Panc1 (cell line): ENCODE data around the gene C12orf54. TPM values are rescaled to one million over a fixed set of nuclear protein-coding genes. Genes with fewer than 3 reads are reported as not detected.
"Not testable (repeated sequence)": the region's sequence is repeated elsewhere in the genome, so short reads cannot be mapped to it uniquely, and the experiment has no call there.

Source experiments
- ATAC-seq: fragments of 200-7000 bp; cut with Tn5 transposase; 2 replicates; pipeline ENCODE4 v1.9.1; 2020; ENCODE audit warnings: mild to moderate bottlenecking, moderate library complexity
- BruUV-seq: library from RNA; stranded (reverse); fragments of 400-500 nt; replicated peaks from 2 replicates; lab custom pipeline; 2021; lab: Mats Ljungman, UMichigan
- CTCF ChIA-PET: fragments of 300-600 bp; sonication (Branson Sonifier 250); formaldehyde crosslinking; loops from one replicate; lab custom pipeline; 2022; ENCODE audit warnings: antibody characterized with exemption; lab: Charles Lee
- POLR2A ChIA-PET: fragments of 300-600 bp; sonication (Branson Sonifier 250); formaldehyde crosslinking; loops from one replicate; lab custom pipeline; 2022; ENCODE audit warnings: antibody characterized with exemption; lab: Charles Lee
- DNase-seq: peaks from one replicate; pipeline ENCODE4 v3.0.0-alpha.2; 2010; ENCODE audit warnings: low read depth, low spot score
- H3K27ac ChIP-seq: 2 replicates; pipeline ENCODE4 v1.5.1; 2011; ENCODE audit warnings: mild to moderate bottlenecking, low read length, inconsistent platforms
- H3K27me3 ChIP-seq: fragments of 200-500 bp; sonication (Bioruptor generic); 2 replicates; pipeline ENCODE4 v1.6.0; 2014; ENCODE audit warnings: low read length, inconsistent platforms; ENCODE audit not compliant: control insufficient read depth, insufficient read depth
- H3K36me3 ChIP-seq: fragments of 200-500 bp; sonication (Bioruptor generic); 2 replicates; pipeline ENCODE4 v1.5.1; 2014; ENCODE audit warnings: inconsistent platforms, mild to moderate bottlenecking, low read length, moderate library complexity; ENCODE audit not compliant: control insufficient read depth, insufficient read depth
- H3K4me1 ChIP-seq: 2 replicates; pipeline ENCODE4 v1.5.1; 2011; ENCODE audit warnings: inconsistent platforms, mild to moderate bottlenecking, low read length, moderate library complexity; ENCODE audit not compliant: control insufficient read depth, insufficient read depth
- H3K4me3 ChIP-seq, 2 experiments: 2 replicates each; pipeline ENCODE4 v1.5.1; 2011 to 2012; ENCODE audit warnings: low read depth in 2 of 2, low read length in 2 of 2, mild to moderate bottlenecking in 2 of 2, inconsistent platforms in 1 of 2, moderate library complexity in 1 of 2
- H3K9me3 ChIP-seq: fragments of 200-500 bp; sonication (Bioruptor generic); 2 replicates; pipeline ENCODE4 v1.5.1; 2014; ENCODE audit warnings: low read depth, mild to moderate bottlenecking, inconsistent platforms, low read length, moderate library complexity; ENCODE audit not compliant: control insufficient read depth, insufficient read depth
- CTCF ChIP-seq: fragments of 450-650 bp; IDR thresholded peaks from 2 replicates; pipeline ENCODE4 v1.5.1; 2017; ENCODE audit warnings: mild to moderate bottlenecking
- POLR2AphosphoS5 ChIP-seq: IDR thresholded peaks from 2 replicates; pipeline ENCODE4 v1.6.1; 2012; ENCODE audit warnings: mild to moderate bottlenecking, low read depth, low read length, moderate library complexity
- REST ChIP-seq, 2 experiments: IDR thresholded peaks; 2 replicates each; pipeline ENCODE4 v1.6.1; 2011 to 2012; ENCODE audit warnings: low read depth in 2 of 2, control low read depth in 1 of 2, low read length in 1 of 2, mild to moderate bottlenecking in 1 of 2, moderate library complexity in 1 of 2; ENCODE audit not compliant: insufficient read depth in 1 of 2
- SIN3A ChIP-seq: IDR thresholded peaks from 2 replicates; pipeline ENCODE4 v1.6.1; 2012; ENCODE audit warnings: low read depth, mild to moderate bottlenecking, low read length, moderate library complexity, borderline replicate concordance; ENCODE audit not compliant: insufficient read depth
- TCF7L2 ChIP-seq: IDR thresholded peaks from 2 replicates; pipeline ENCODE4 v1.6.1; 2011; ENCODE audit warnings: mild to moderate bottlenecking, low read depth, low read length, inconsistent platforms
- in situ Hi-C: cut with HindIII; loops from 2 replicates; pipeline ENCODE4 v1.10.0; 2016; ENCODE audit warnings: low sequenced_read_pairs, low pct_unique_long_range_greater_than_20kb
- intact Hi-C: fragments of 100-400 bp; cut with micrococcal nuclease; formaldehyde crosslinking; loops from one replicate; pipeline ENCODE4 v1.10.0; 2022; ENCODE audit not compliant: unreplicated experiment
- total RNA-seq: library from RNA; stranded (reverse); gene quantifications from one replicate; pipeline ENCODE4 v1.2.1, GENCODE V29; 2021; ENCODE audit not compliant: unreplicated experiment

C12orf54 gene
- total RNA-seq, 1 experiment from 2014 or later, result not detected

GRCh38 chr12:48455116-48455515, 27.2 kb upstream of the C12orf54 start:
- no peaks in the 10 kb centered on the region for H3K9me3 ChIP-seq
- intact Hi-C loops, result no loop called here
- no peak for TF ChIP-seq POLR2AphosphoS5
- TF ChIP-seq CTCF, result 0 out of 2 replicates have a peak, but pooled peaks have one; percentile 24
- DNase-seq (no peak), ATAC-seq (no peak)
- in situ Hi-C loops, result no loop called here
- no peaks in the 10 kb centered on the region for H3K36me3 ChIP-seq
- H3K4me1 ChIP-seq, result no peaks in the 10 kb centered on the region
- BruUV-seq, result no TSS peak
- CTCF ChIA-PET, result interaction anchor here (1.7 kb wide), 1 partner anchor 258 kb away, joined by 4 read pairs; no protein-coding TSS in a partner anchor
- no peak overlapping the region for H3K4me3 ChIP-seq
- H3K27ac ChIP-seq, result no peak overlapping the region
- peaks cover 28% of the 10 kb centered on the region for H3K27me3 ChIP-seq
- POLR2A ChIA-PET, result no interaction called here

- BruUV-seq, result no TSS peak
- ATAC-seq (no peak), DNase-seq (no peak)
- Histone ChIP-seq H3K27me3 (peaks cover 32% of the 10 kb centered on the region), H3K4me1 (no peaks in the 10 kb centered on the region), H3K36me3 (no peaks in the 10 kb centered on the region), H3K27ac (no peak overlapping the region), H3K4me3 (no peak overlapping the region), H3K9me3 (no peaks in the 10 kb centered on the region)
- intact Hi-C loops (no loop called here), in situ Hi-C loops (no loop called here)
- TF ChIP-seq POLR2AphosphoS5 (no peak), CTCF (no peak), SIN3A (no peak), TCF7L2 (no peak), REST (IDR thresholded peaks at IDR 0.05; ENCODE audit: insufficient read depth in 1 of 2, low read depth in 2 of 2, low read length in 1 of 2) (no peak)
- ChIA-PET POLR2A (no interaction called here), CTCF (no interaction called here)
Measured at GRCh38 chr12:48459259-48459658, 23.0 kb upstream of the C12orf54 start.

GRCh38 chr12:48469027-48469426, 13.3 kb upstream of the C12orf54 start:
- in situ Hi-C loops, DNase-seq, H3K36me3 ChIP-seq, H3K9me3 ChIP-seq, POLR2A ChIA-PET, CTCF ChIA-PET, H3K4me1 ChIP-seq, intact Hi-C loops, H3K27ac ChIP-seq, H3K27me3 ChIP-seq, BruUV-seq, ATAC-seq, H3K4me3 ChIP-seq: not testable (repeated sequence)
